Fibroblast of lung (primary cell): ENCODE results near the gene PDK3. TPM values are rescaled to one million over a fixed set of nuclear protein-coding genes. Genes with fewer than 3 reads are reported as not detected.

ENCODE experiments used
- DNase-seq, 2 donors: peaks; one replicate each; pipeline versions ENCODE4 v3.0.0 to v3.0.0-alpha.2; 2010; ENCODE audit warnings: low read depth in 2 of 2
- H2AFZ ChIP-seq: 2 replicates; pipeline ENCODE4 v1.5.1; 2012; ENCODE audit warnings: low read length, control low read depth, inconsistent platforms
- H3K27ac ChIP-seq: 2 replicates; pipeline ENCODE4 v1.5.1; 2011; ENCODE audit warnings: low read length, control low read depth; ENCODE audit not compliant: insufficient read depth
- H3K27me3 ChIP-seq: 2 replicates; pipeline ENCODE4 v1.5.1; 2011; ENCODE audit warnings: mild to moderate bottlenecking, low read length; ENCODE audit not compliant: control insufficient read depth, insufficient read depth
- H3K36me3 ChIP-seq: 2 replicates; pipeline ENCODE4 v1.5.1; 2011; ENCODE audit warnings: low read length; ENCODE audit not compliant: control insufficient read depth, insufficient read depth
- H3K4me1 ChIP-seq: 2 replicates; pipeline ENCODE4 v1.5.1; 2011; ENCODE audit warnings: low read length; ENCODE audit not compliant: control insufficient read depth, insufficient read depth; ENCODE audit errors: extremely low read depth
- H3K4me2 ChIP-seq: 2 replicates; pipeline ENCODE4 v1.5.1; 2011; ENCODE audit warnings: low read length, control low read depth; ENCODE audit not compliant: insufficient read depth; ENCODE audit errors: extremely low read depth
- H3K4me3 ChIP-seq, 4 experiments: fragments of 200-600 bp in 1 of 4; sonication (generic) in 1 of 4; replicated peaks in 1 of 4; 2 replicates each; pipeline ENCODE4 v1.5.1; 2011 to 2016; ENCODE audit warnings: low read length in 4 of 4, low read depth in 3 of 4, mild to moderate bottlenecking in 3 of 4, control low read depth in 2 of 4, inconsistent platforms in 1 of 4, mixed read lengths in 1 of 4; ENCODE audit not compliant: insufficient read depth in 1 of 4; ENCODE audit errors: control extremely low read depth in 1 of 4
- H3K79me2 ChIP-seq: 2 replicates; pipeline ENCODE4 v1.5.1; 2012; ENCODE audit warnings: mild to moderate bottlenecking, low read length, inconsistent platforms; ENCODE audit not compliant: control insufficient read depth, insufficient read depth
- H3K9ac ChIP-seq: 2 replicates; pipeline ENCODE4 v1.5.1; 2011; ENCODE audit warnings: mild to moderate bottlenecking, low read length, control low read depth; ENCODE audit not compliant: insufficient read depth
- H3K9me3 ChIP-seq: 2 replicates; pipeline ENCODE4 v1.5.1; 2012; ENCODE audit warnings: low read depth, low read length; ENCODE audit not compliant: control insufficient read depth, insufficient read depth
- H4K20me1 ChIP-seq: 2 replicates; pipeline ENCODE4 v1.5.1; 2011; ENCODE audit warnings: low read length; ENCODE audit not compliant: control insufficient read depth, insufficient read depth; ENCODE audit errors: extremely low read depth
- CTCF ChIP-seq, 2 donors: IDR thresholded peaks in 1 of 2; conservative IDR thresholded peaks in 1 of 2; 1 replicate in 1 of 2; 2 replicates in 1 of 2; pipeline ENCODE4 v1.5.1; 2011 to 2012; ENCODE audit warnings: low read length in 2 of 2, control low read depth in 1 of 2, inconsistent platforms in 1 of 2, low read depth in 1 of 2, mild to moderate bottlenecking in 1 of 2
- EZH2 ChIP-seq: IDR thresholded peaks from 2 replicates; pipeline ENCODE4 v1.5.1; 2012; ENCODE audit warnings: low read length, control low read depth, mild to moderate bottlenecking; ENCODE audit errors: missing control alignments
- polyA plus RNA-seq, 2 donors: library from polyadenylated mRNA; depleted of rRNA in 1 of 2; stranded (reverse) in 1 of 2; unstranded in 1 of 2; fragments of >200 nt; gene quantifications; 2 replicates each; pipeline ENCODE4 v1.2.1, GENCODE V29; 2011 to 2012; ENCODE audit warnings: missing spikeins in 1 of 2
- total RNA-seq: library from RNA; depleted of rRNA; stranded (reverse); fragments of >200 nt; gene quantifications from 2 replicates; pipeline ENCODE4 v1.2.1, GENCODE V29; 2014

The PDK3 gene
- total and polyA plus RNA-seq, 2 donors (not counting 1 experiment from before 2014, with no cell fraction given): 2.8 to 4.2 TPM

- H3K4me1 ChIP-seq: no peaks in the 10 kb centered on the region
- no peak for TF ChIP-seq EZH2
- no peak for TF ChIP-seq CTCF (conservative IDR thresholded peaks at IDR 0.05 in 1 of 2, IDR thresholded peaks at IDR 0.05 in 1 of 2; ENCODE audit: low read depth in 1 of 2, low read length in 2 of 2)
- H4K20me1 ChIP-seq: no peaks in the 10 kb centered on the region
- no peak overlapping the region for H3K27ac ChIP-seq
- no peak overlapping the region for H2AFZ ChIP-seq
- no peak for DNase-seq
- H3K79me2 ChIP-seq: no peaks in the 10 kb centered on the region
- H3K4me3 ChIP-seq: no peak overlapping the region
- H3K4me2 ChIP-seq: no peak overlapping the region
- H3K27me3 ChIP-seq: no peaks in the 10 kb centered on the region
- H3K9ac ChIP-seq: no peak overlapping the region
- no peaks in the 10 kb centered on the region for H3K36me3 ChIP-seq
- H3K9me3 ChIP-seq: no peaks in the 10 kb centered on the region
Observed at GRCh38 chrX:24483596-24483995, 18.5 kb downstream of the PDK3 start.

- Histone ChIP-seq H3K27me3 (no peaks in the 10 kb centered on the region), H3K9ac (no peak overlapping the region), H3K27ac (no peak overlapping the region), H3K36me3 (no peaks in the 10 kb centered on the region), H3K79me2 (no peaks in the 10 kb centered on the region), H3K4me3 (no peak overlapping the region), H2AFZ (no peak overlapping the region), H4K20me1 (no peaks in the 10 kb centered on the region), H3K9me3 (no peaks in the 10 kb centered on the region), H3K4me1 (no peaks in the 10 kb centered on the region), H3K4me2 (no peak overlapping the region)
- no peak for TF ChIP-seq CTCF (conservative IDR thresholded peaks at IDR 0.05 in 1 of 2, IDR thresholded peaks at IDR 0.05 in 1 of 2; ENCODE audit: low read depth in 1 of 2, low read length in 2 of 2)
- no peak for TF ChIP-seq EZH2
- no peak for DNase-seq
Observed at GRCh38 chrX:24485323-24485722, 20.2 kb downstream of the PDK3 start.

- Histone ChIP-seq H4K20me1 (no peaks in the 10 kb centered on the region), H3K4me3 (no peak overlapping the region), H3K79me2 (no peaks in the 10 kb centered on the region), H3K36me3 (no peaks in the 10 kb centered on the region), H3K4me2 (no peak overlapping the region), H3K4me1 (no peaks in the 10 kb centered on the region), H3K9ac (no peak overlapping the region), H3K27ac (no peak overlapping the region), H3K27me3 (no peaks in the 10 kb centered on the region), H2AFZ (no peak overlapping the region), H3K9me3 (no peaks in the 10 kb centered on the region)
- TF ChIP-seq CTCF (conservative IDR thresholded peaks at IDR 0.05 in 1 of 2, IDR thresholded peaks at IDR 0.05 in 1 of 2; ENCODE audit: low read depth in 1 of 2, low read length in 2 of 2) (no peak), EZH2 (no peak)
- no peak for DNase-seq
Observed at GRCh38 chrX:24485976-24486680, 21.0 kb downstream of the PDK3 start.
